Measurements from ENCODE around the gene CDON. TPM values are rescaled to one million over a fixed set of nuclear protein-coding genes. Genes with fewer than 3 reads are reported as not detected.
"Not testable (repeated sequence)": the region's sequence is repeated elsewhere in the genome, so short reads cannot be mapped to it uniquely, and the experiment has no call there.

Gene CDON
- total RNA-seq, 8 experiments from 2014 or later, result 1.3 to 16.9 (median 10.3) TPM

DNA sequence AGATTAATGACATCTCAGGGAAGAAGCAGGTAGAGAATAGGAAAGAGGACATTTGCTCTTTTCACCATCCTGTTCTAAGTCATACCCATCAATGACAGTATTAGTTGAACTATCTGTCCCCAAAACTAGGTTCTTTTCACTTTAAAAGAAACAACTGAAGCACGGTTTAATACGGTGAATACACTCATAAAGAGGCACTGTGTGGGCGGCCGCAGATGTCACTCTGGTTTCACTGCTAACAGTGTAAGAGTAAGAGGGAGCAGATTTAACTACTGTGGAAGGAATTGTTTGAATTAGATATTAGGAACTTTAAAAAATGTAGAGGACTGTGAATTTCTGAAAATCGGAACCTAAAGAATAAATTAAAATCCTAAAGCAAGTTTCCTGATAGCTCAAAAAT is 67.4 kb downstream of the CDON start:
- Histone ChIP-seq H3K4me3 (no peak overlapping the region), H3K27ac (no peak overlapping the region), H3K4me1 (replicated peaks in 1 of 2) (peaks cover 0 to 5% of the 10 kb centered on the region in 2 donors)
- WGBS, 10 experiments, result 15 to 71% (median 24%) methylated on average over 2 to 5 of the region's 5 CpGs; no CpG with 5 or more reads in 2 of the 10 experiments
- no peak for ATAC-seq (replicated peaks in 6 of 8)
- in situ Hi-C loops (cut with MboI; ENCODE audit: low pct_unique_long_range_greater_than_20kb in 2 of 9, low sequenced_read_pairs in 9 of 9, unreplicated experiment in 9 of 9), result no loop called here

DNA sequence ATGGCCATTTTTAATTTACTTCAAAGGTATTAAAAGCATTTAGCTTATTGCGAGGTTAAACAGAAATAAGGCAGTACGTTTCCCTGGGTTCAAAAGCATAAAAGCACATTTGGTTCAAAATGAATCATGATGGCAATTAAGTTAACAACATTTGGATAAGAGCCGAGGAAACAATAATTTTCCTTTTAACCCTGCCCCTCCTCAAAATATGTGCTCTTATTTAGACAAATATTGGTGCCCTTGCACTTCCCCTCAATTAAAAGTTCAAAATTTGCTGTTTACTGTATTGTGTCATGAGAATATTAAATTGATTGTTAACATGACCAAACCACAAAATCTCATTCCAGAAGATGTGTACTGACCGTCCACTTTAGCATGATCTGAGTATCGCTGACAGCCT is 68.2 kb downstream of the CDON start:
- Histone ChIP-seq H3K4me3 (no peak overlapping the region), H3K27ac (no peak overlapping the region), H3K4me1 (replicated peaks in 1 of 2) (peaks cover 0 to 5% of the 10 kb centered on the region in 2 donors)
- in situ Hi-C loops (cut with MboI; ENCODE audit: low pct_unique_long_range_greater_than_20kb in 2 of 9, low sequenced_read_pairs in 9 of 9, unreplicated experiment in 9 of 9), result no loop called here
- ATAC-seq (replicated peaks in 6 of 8), result no peak
- 23 to 100% (median 90%) methylated on average over 2 to 5 of the region's 5 CpGs; no CpG with 5 or more reads in 1 of the 10 experiments for WGBS, 10 experiments

DNA sequence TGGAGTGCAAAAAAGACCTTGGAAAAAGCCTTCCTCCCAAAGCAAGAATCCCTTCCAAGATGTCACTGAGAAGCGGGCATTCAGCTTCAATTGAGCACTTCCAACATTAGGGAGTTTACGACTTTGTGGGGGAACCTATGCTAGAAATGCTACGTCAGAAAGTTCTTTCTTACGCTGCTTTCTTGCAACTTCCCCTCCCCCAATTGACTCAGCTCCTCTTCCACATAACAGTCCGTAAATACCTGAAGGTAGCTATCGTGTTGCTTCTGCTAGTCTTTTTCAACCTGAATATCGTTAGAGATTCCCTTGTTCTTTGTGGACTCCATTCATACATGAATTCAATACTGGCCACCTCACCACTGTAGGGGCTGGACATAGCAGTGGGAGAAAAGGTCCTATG is 69.8 kb downstream of the CDON start:
- no peak overlapping the region for H3K4me3 ChIP-seq
- in situ Hi-C loops (cut with MboI; ENCODE audit: low pct_unique_long_range_greater_than_20kb in 2 of 9, low sequenced_read_pairs in 9 of 9, unreplicated experiment in 9 of 9), result no loop called here
- H3K27ac ChIP-seq, result no peak overlapping the region
- no peak for ATAC-seq (replicated peaks in 6 of 8)
- WGBS, 10 experiments, result 80 to 100% (median 96%) methylated on average over 2 to 7 of the region's 7 CpGs; no CpG with 5 or more reads in 1 of the 10 experiments
- H3K4me1 ChIP-seq (replicated peaks in 1 of 2), result peaks cover 0 to 5% of the 10 kb centered on the region in 2 donors

DNA sequence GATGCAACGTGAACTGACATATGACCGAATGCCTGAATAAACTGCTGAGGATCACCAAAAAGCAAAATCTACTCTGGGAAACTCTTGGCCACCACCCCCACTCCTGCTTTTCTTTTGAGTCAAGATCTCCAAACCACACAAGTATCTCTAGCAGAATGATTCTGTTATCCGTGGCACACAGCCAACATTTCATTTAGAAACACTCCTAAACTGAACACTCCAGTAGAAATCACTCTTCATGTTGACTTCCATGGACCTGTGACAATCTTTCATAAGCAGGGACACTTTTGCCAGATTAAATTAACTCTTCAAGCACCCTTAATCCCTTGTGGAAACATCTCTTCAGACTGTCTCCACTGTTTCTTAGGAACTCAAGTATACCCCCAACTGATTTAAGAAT is 72.4 kb downstream of the CDON start:
- in situ Hi-C loops (cut with MboI; ENCODE audit: low pct_unique_long_range_greater_than_20kb in 2 of 9, low sequenced_read_pairs in 9 of 9, unreplicated experiment in 9 of 9), result no loop called here
- Histone ChIP-seq H3K4me3 (no peak overlapping the region), H3K4me1 (replicated peaks in 1 of 2) (no peaks in the 10 kb centered on the region), H3K27ac (no peak overlapping the region)
- WGBS, 10 experiments, result 0 to 100% (median 75%) methylated on average over 1 to 3 of the region's 3 CpGs; no CpG with 5 or more reads in 2 of the 10 experiments
- ATAC-seq (replicated peaks in 6 of 8), result no peak

DNA sequence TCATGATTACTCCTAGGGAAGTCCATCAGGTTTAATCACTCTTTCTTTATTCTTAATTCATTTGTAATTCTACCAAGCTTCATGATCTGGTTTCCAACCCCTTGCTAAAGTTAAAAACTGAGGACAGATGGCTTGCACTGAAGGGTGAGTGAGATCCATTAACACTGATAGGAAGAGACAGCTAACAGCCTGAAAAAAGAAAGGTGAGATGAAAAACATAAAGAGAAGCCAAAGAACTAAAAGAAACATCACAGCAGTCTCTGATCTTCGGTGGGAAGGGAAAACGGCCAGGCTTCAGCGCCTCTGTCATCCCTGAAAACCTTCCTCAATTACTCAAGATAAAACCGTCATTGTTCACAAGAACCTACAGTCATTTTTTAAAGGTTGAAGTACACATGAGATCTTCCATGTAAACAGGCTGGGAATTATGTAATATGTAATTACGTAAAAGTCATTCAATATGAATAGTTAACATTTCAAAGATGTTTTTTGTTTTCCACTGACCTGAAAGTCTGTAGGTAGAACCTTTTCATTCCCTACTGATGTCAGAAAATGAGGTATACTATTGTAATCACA is 75.5 kb downstream of the CDON start:
- H3K4me3 ChIP-seq, result no peak overlapping the region
- H3K4me1 ChIP-seq (replicated peaks in 1 of 2), result no peaks in the 10 kb centered on the region
- 60 to 98% (median 88%) methylated on average over 1 to 5 of the region's 5 CpGs; no CpG with 5 or more reads in 1 of the 10 experiments for WGBS, 10 experiments
- no peak overlapping the region for H3K27ac ChIP-seq
- ATAC-seq (replicated peaks in 6 of 8), result no peak
- in situ Hi-C loops (cut with MboI; ENCODE audit: low pct_unique_long_range_greater_than_20kb in 2 of 9, low sequenced_read_pairs in 9 of 9, unreplicated experiment in 9 of 9), result no loop called here

DNA sequence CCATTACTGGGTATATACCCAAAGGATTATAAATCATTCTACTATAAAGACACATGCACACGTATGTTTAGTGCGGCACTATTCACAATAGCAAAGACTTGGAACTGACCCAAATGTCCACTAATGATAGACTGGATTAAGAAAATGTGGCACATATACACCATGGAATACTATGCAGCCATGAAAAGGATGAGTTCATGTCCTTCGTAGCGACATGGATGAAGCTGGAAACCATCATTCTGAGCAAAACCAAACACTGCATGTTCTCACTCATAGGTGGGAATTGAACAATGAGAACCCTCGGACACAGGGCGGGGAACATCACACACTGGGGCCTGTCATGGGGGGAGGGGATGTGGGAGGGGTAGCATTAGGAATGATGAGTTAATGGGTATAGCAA is 76.7 kb downstream of the CDON start:
- H3K4me3 ChIP-seq; H3K4me1 ChIP-seq (replicated peaks in 1 of 2); in situ Hi-C loops (cut with MboI; ENCODE audit: low pct_unique_long_range_greater_than_20kb in 2 of 9, low sequenced_read_pairs in 9 of 9, unreplicated experiment in 9 of 9); ATAC-seq (replicated peaks in 6 of 8); H3K27ac ChIP-seq: not testable (repeated sequence)
- WGBS, 10 experiments, result 100% methylated on average over 2 to 3 of the region's 6 CpGs; no CpG with 5 or more reads in 7 of the 10 experiments

DNA sequence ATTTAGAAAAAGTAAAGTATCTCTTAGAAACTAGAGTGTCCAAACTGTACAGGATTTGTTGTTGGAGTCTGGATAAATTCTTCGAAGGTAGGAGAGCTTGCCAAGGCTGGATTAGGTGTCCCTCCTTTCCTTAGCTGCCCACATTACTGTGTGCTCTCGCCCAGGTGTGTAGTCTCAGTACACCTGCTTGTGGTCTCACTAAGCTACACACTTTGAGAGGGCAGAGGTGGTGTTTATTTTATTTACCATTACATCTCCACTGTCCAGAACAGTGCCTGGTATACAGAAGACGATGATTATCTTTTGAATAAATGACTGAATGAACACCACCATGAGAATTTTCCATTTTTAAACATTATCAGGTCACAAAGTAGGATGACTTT is 80.3 kb downstream of the CDON start:
- no peak overlapping the region for H3K27ac ChIP-seq
- H3K4me3 ChIP-seq, result no peak overlapping the region
- in situ Hi-C loops (cut with MboI; ENCODE audit: low pct_unique_long_range_greater_than_20kb in 2 of 9, low sequenced_read_pairs in 9 of 9, unreplicated experiment in 9 of 9), result no loop called here
- H3K4me1 ChIP-seq (replicated peaks in 1 of 2), result peaks cover 15 to 17% of the 10 kb centered on the region in 2 donors
- 80 to 100% (median 100%) methylated on average over 1 to 3 of the region's 3 CpGs; no CpG with 5 or more reads in 3 of the 10 experiments for WGBS, 10 experiments
- ATAC-seq (replicated peaks in 6 of 8), result no peak

DNA sequence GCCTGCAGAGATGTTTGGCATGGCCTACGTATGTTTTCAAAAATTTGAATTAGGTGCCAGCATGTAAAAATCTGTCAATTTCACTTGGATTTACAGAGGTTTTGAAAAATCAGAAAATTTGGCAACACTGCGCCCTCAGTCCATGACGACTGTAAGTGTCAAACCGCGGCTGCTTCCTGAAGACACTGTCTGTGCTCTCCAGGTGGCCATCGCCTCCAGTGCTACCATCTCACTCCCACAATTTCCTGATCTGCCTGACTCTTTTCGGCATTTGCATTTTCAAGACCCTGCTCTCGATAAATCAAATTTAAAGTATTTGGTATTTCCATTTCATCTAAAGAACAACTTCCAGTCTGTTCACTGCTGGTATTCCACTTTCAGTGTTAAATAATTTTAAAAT is 82.2 kb downstream of the CDON start:
- Histone ChIP-seq H3K27ac (no peak overlapping the region), H3K4me1 (replicated peaks in 1 of 2) (peaks cover 15 to 17% of the 10 kb centered on the region in 2 donors), H3K4me3 (no peak overlapping the region)
- WGBS, 10 experiments, result 50 to 96% (median 90%) methylated on average over 1 to 8 of the region's 8 CpGs; no CpG with 5 or more reads in 1 of the 10 experiments
- in situ Hi-C loops (cut with MboI; ENCODE audit: low pct_unique_long_range_greater_than_20kb in 2 of 9, low sequenced_read_pairs in 9 of 9, unreplicated experiment in 9 of 9), result no loop called here
- no peak for ATAC-seq (replicated peaks in 6 of 8)

DNA sequence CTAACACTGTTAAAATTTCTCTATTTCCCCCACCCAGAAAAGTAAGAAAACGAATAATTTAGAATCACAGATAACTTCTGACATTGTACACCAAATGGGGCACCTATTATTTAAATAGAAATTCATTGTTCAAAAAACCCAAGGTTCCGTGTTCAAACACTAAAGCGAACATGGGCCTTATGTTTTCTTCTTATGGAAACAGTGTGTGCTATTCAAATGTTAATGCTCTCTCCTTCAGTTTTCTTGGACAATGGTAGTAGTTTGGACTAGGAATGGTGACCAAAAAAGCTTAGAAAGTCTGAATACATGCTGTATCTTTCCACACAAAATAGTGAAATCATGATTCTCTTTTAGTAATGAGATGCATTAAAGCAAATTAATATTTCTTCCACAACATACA is 83.2 kb downstream of the CDON start:
- no peak for ATAC-seq (replicated peaks in 6 of 8)
- WGBS, 10 experiments, result 0 to 91% (median 8%) methylated on average over 1 to 3 of the region's 3 CpGs; no CpG with 5 or more reads in 1 of the 10 experiments
- H3K27ac ChIP-seq, result no peak overlapping the region
- peaks cover 15 to 17% of the 10 kb centered on the region in 2 donors for H3K4me1 ChIP-seq (replicated peaks in 1 of 2)
- H3K4me3 ChIP-seq, result no peak overlapping the region
- in situ Hi-C loops (cut with MboI; ENCODE audit: low pct_unique_long_range_greater_than_20kb in 2 of 9, low sequenced_read_pairs in 9 of 9, unreplicated experiment in 9 of 9), result no loop called here

DNA sequence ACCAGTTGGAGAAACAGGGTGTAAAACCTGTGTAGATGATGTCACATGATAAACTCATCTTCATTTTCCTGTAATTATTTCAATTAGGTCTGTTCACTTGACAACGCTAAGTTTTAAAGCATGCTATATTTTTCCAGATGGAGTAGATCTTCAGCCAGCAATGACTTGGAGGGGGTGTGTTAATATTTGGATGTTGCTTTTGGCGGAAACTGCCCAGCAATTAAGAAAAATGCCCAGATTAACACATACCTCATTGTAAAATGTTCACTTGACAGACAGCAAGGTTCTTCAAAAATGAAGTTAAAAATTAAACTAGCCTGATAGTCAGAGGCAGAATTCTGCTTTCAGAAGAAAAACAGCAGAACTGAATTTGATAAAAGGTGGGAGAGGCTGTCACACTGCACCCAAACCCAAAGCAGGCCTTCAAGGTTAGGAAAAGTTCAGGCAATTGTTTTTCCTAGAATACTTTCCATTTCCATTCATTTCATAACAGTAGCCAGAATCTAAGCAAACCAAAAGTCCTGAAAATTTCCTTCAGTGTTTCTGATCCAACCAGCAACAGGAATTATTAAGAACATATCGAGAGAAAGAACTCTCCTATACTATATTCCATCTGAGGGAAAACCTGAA is 83.8 kb downstream of the CDON start:
- in situ Hi-C loops (cut with MboI; ENCODE audit: low pct_unique_long_range_greater_than_20kb in 2 of 9, low sequenced_read_pairs in 9 of 9, unreplicated experiment in 9 of 9), result no loop called here
- Histone ChIP-seq H3K27ac (peak overlapping the region in 1 of 2 donors; percentile 42), H3K4me3 (no peak overlapping the region), H3K4me1 (replicated peaks in 1 of 2) (peaks cover 15 to 17% of the 10 kb centered on the region in 2 donors)
- no peak for ATAC-seq (replicated peaks in 6 of 8)
- WGBS, 10 experiments, result 10 to 100% (median 72%) methylated on average over 1 to 3 of the region's 3 CpGs

DNA sequence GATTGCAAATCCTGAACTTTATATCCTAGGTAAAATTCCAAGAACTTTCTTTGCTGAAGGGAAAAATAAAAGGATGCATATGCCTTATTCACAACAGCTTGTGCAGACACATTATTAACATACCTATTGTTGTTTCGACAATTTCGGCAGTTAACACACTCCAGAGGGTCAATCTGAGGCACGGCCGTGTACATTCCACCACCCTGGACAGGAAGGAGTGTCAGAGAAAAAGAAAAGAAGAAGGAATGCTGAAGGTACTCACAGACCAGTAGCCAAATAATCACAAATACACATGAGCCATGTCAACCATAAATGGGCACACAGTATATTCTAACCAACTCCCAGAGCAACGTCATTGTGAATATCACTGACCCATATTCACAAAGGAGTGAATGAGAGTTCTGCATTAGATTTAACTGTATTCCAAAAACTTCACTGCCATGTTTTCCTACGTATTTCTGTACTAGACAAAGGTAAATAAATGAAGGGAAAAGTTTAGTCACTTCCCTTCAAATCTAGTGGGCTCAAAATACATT is 84.4 kb downstream of the CDON start:
- Histone ChIP-seq H3K4me3 (no peak overlapping the region), H3K4me1 (replicated peaks in 1 of 2) (peaks cover 15 to 17% of the 10 kb centered on the region in 2 donors), H3K27ac (no peak overlapping the region)
- in situ Hi-C loops (cut with MboI; ENCODE audit: low pct_unique_long_range_greater_than_20kb in 2 of 9, low sequenced_read_pairs in 9 of 9, unreplicated experiment in 9 of 9), result no loop called here
- ATAC-seq (replicated peaks in 6 of 8), result peak in 3 of 8 experiments; percentile 42 to 74 (median 60)
- WGBS, 10 experiments, result 25 to 84% (median 43%) methylated on average over 2 to 6 of the region's 6 CpGs

DNA sequence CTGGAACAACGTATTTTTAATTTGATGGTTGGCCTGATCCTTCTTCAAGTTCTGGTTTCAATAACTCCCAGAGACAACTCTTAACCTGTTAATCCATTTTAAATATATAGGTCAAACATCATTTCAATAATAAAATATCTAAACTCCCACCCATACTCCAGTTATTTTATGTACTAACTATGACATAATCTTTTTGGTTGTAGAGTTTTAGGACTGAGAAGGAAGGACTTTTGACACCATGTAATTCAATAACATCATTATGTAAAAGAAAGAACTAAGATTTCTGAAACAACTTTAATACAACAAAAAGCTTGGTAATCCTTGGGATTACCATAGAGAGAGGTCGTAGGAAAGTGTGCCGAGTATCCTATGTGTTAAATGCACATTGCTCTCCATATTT is 85.3 kb downstream of the CDON start:
- Histone ChIP-seq H3K4me3 (no peak overlapping the region), H3K27ac (no peak overlapping the region), H3K4me1 (replicated peaks in 1 of 2) (peaks cover 15 to 17% of the 10 kb centered on the region in 2 donors)
- in situ Hi-C loops (cut with MboI; ENCODE audit: low pct_unique_long_range_greater_than_20kb in 2 of 9, low sequenced_read_pairs in 9 of 9, unreplicated experiment in 9 of 9), result no loop called here
- WGBS, 10 experiments, result 57 to 100% (median 93%) methylated on average over 1 to 3 of the region's 3 CpGs; no CpG with 5 or more reads in 1 of the 10 experiments
- no peak for ATAC-seq (replicated peaks in 6 of 8)

DNA sequence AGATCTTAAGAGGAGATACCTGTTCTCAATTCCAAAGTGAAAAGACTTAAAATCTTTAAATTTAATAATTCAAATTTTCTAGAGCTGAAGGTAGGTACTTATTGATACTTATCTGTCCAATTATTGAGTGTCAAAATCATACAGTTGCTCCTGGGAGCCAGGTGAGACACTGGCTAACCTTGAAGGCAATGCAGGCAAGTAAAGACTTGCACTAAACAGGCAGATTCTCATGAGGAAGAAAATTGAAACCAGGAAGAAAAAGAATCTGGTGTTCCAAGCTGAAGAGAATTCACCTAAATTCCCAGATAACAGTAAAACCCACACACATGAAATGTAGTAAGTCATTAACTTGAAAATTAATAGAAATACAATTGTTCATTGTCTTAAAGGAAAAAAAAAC is 86.5 kb downstream of the CDON start:
- in situ Hi-C loops (cut with MboI; ENCODE audit: low pct_unique_long_range_greater_than_20kb in 2 of 9, low sequenced_read_pairs in 9 of 9, unreplicated experiment in 9 of 9), result no loop called here
- ATAC-seq (replicated peaks in 6 of 8), result no peak
- no peak overlapping the region for H3K27ac ChIP-seq
- peaks cover 15 to 17% of the 10 kb centered on the region in 2 donors for H3K4me1 ChIP-seq (replicated peaks in 1 of 2)
- H3K4me3 ChIP-seq, result no peak overlapping the region
